AML-193 (cell line): ENCODE data around the gene ZC2HC1C.

ENCODE experiments used
- DNase-seq, 2 experiments: peaks; one replicate each; lab custom pipeline; 2025; lab: John Stamatoyannopoulos, UW

The ZC2HC1C gene

GRCh38 chr14:75069121-75069810 lies at the start of gene ZC2HC1C:
TSS of gene ZC2HC1C (plus strand) at chr14:75069641. CDS start at chr14:75070574, 933 bp downstream.
- no peak for DNase-seq

- DNase-seq, result peak in 1 of 2 experiments; percentile 2
Observed at GRCh38 chr14:75022655-75023054, 46.8 kb upstream of the ZC2HC1C start.

GRCh38 chr14:75023108-75023507 lies 46.3 kb upstream of the ZC2HC1C start:
- no peak for DNase-seq

- no peak for DNase-seq
Observed at GRCh38 chr14:75025082-75025481, 44.4 kb upstream of the ZC2HC1C start.

- DNase-seq, result no peak
Observed at GRCh38 chr14:75025876-75026275, 43.6 kb upstream of the ZC2HC1C start.

GRCh38 chr14:75030147-75030546 lies 39.3 kb upstream of the ZC2HC1C start:
- no peak for DNase-seq

- no peak for DNase-seq
Observed at GRCh38 chr14:75032939-75033338, 36.5 kb upstream of the ZC2HC1C start.

- DNase-seq, result no peak
Observed at GRCh38 chr14:75040507-75040906, 28.9 kb upstream of the ZC2HC1C start.

GRCh38 chr14:75040959-75041358 lies 28.5 kb upstream of the ZC2HC1C start:
- DNase-seq, result no peak

GRCh38 chr14:75041613-75042012 lies 27.8 kb upstream of the ZC2HC1C start:
- DNase-seq, result no peak

- DNase-seq, result no peak
Observed at GRCh38 chr14:75042035-75042434, 27.4 kb upstream of the ZC2HC1C start.

- no peak for DNase-seq
Observed at GRCh38 chr14:75044322-75044721, 25.1 kb upstream of the ZC2HC1C start.

- DNase-seq, result no peak
Observed at GRCh38 chr14:75044752-75045151, 24.7 kb upstream of the ZC2HC1C start.

- DNase-seq, result no peak
Observed at GRCh38 chr14:75046275-75046674, 23.2 kb upstream of the ZC2HC1C start.

GRCh38 chr14:75046899-75047298 lies 22.5 kb upstream of the ZC2HC1C start:
- no peak for DNase-seq

- DNase-seq, result no peak
Observed at GRCh38 chr14:75047506-75047905, 21.9 kb upstream of the ZC2HC1C start.

GRCh38 chr14:75048101-75048500 lies 21.3 kb upstream of the ZC2HC1C start:
- DNase-seq, result no peak

GRCh38 chr14:75049136-75049535 lies 20.3 kb upstream of the ZC2HC1C start:
- DNase-seq, result no peak

GRCh38 chr14:75049731-75050201 lies 19.7 kb upstream of the ZC2HC1C start:
- peak; percentile 38 to 45 for DNase-seq

- peak; percentile 47 to 54 for DNase-seq
Observed at GRCh38 chr14:75050852-75051555, 18.4 kb upstream of the ZC2HC1C start, which contains the start of gene MLH3. TSS of gene MLH3 (minus strand) at chr14:75051467. CDS start at chr14:75049655, 1,812 bp downstream.

GRCh38 chr14:75051556-75051899 lies 17.9 kb upstream of the ZC2HC1C start:
- no peak for DNase-seq

GRCh38 chr14:75053396-75054291 lies 15.8 kb upstream of the ZC2HC1C start:
- no peak for DNase-seq
